AG08396 (cell line): Measurements from ENCODE around the gene AEBP1.

ENCODE experiments used
- DNase-seq: peaks from one replicate; pipeline ENCODE4 v3.0.0; 2012; ENCODE audit warnings: low spot score, mixed read lengths

Gene AEBP1

GRCh38 chr7:44067064-44067951 is 36.8 kb upstream of the AEBP1 start:
- DNase-seq = no peak

- no peak for DNase-seq
Measured at GRCh38 chr7:44068054-44068453, 36.1 kb upstream of the AEBP1 start.

DNA sequence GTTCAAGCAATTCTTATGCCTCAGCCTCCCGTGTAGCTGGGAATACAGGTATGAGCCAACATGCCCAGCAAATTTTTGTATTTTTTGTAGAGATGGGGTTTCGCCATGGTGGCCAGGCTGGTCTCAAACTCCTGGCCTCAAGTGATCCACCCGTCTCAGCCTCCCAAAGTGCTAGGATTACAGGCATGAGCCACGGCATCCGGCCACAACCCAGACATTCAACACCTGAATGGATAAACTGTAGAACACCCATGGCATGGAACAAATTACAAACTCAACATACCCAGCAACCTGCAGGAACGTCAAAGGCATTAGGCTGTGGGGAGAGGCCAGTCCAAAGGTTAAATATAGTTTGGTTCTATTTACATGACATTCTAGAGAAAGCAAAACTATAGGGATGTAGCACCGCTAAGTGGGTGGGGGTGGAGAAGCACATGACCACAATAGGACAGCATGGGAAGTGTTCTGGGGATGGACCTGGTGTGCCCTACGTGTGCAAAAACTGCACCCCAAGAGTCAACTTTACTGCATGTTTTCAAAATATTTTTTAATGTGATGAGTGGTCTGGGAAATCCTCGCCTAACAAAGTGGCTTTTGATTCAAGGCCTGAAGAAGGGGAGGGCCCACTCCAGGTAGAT is 32.3 kb upstream of the AEBP1 start:
- no peak for DNase-seq

GRCh38 chr7:44072364-44073231 is 31.5 kb upstream of the AEBP1 start:
- peak; percentile 88 for DNase-seq

- peak; percentile 63 for DNase-seq
Measured at GRCh38 chr7:44073664-44074348, 30.3 kb upstream of the AEBP1 start.

DNA sequence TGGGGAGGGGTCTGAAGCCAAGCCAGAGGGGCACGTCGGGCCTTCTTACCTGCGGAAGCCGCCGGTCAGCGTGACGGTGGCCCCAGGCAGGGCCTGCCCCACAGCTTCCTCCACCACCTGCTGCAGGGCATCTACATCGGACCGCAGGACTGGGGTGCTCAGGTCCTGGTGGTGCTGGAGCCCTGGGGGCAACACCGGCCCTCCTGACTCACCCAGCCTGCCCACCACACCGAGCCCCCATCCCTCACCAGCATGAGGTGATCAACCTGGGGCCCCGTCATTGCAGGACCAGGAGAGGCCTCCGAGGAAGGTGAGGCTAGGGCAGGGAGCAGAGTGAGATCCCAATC is 29.8 kb upstream of the AEBP1 start:
- DNase-seq = no peak

GRCh38 chr7:44075296-44076075 is 28.7 kb upstream of the AEBP1 start:
- no peak for DNase-seq

DNA sequence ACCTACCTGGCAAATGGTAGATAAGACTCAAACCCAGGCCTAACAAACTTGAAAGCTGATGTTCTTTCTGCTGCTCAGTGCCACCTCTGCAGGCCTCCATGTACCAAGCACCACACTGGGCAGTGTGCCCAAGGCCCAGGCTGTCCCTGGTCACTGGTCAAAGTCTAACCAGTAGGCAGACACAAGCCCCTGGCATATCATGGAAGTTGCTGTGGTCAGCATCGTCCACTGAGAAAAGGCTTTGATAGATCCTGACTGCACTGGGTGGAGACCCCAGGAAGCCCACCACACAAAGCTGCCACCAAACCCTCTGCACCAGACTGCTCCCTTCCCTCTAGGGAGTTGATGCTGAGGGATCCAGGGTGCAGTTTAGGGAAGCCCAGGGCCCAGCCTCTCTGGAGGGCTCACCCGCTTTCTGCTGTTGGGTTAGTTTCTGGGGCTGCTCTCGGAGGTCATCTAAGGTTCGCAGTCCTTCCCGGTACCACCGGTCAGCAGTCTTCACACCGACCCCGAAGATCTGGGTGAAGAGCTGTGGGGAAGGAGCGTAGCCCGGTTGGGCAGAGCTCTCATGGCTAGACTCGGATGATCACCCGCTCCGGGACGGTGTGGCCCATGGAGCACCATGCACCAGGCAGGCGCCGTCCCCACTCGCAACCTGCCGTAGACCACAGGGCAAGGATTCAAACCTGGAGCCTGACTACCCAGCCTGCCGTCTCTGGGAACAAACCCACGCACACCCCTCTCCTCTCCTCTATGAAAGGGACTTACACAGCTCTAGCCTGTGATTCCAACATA is 27.8 kb upstream of the AEBP1 start:
- DNase-seq = no peak

- no peak for DNase-seq
Measured at GRCh38 chr7:44077061-44077460, 27.1 kb upstream of the AEBP1 start.

GRCh38 chr7:44077681-44078091 is 26.5 kb upstream of the AEBP1 start:
- DNase-seq = no peak

DNA sequence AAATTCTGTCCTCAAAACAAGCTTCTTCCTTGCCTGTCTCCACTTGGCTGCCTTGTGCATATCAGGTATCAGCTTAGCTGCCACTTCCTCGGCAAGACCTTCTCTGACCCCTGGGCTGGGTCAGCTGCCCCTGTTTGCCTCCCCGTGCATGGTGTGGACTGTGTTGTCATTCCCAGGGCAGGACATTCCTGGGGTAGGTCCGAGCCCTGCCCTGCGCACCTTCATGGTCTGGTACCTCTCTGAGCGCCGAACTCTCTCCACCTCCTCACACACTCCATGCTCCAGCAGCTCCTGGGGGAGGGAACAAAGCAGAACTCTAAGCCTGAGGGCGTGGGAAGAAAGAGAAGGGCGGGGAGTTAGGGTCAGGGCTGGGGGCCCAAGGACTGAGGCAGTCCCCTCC is 25.6 kb upstream of the AEBP1 start:
- DNase-seq = no peak

- no peak for DNase-seq
Measured at GRCh38 chr7:44079331-44080021, 24.7 kb upstream of the AEBP1 start.

- no peak for DNase-seq
Measured at GRCh38 chr7:44080118-44080517, 24.0 kb upstream of the AEBP1 start.

- no peak for DNase-seq
Measured at GRCh38 chr7:44080686-44081265, 23.4 kb upstream of the AEBP1 start.

DNA sequence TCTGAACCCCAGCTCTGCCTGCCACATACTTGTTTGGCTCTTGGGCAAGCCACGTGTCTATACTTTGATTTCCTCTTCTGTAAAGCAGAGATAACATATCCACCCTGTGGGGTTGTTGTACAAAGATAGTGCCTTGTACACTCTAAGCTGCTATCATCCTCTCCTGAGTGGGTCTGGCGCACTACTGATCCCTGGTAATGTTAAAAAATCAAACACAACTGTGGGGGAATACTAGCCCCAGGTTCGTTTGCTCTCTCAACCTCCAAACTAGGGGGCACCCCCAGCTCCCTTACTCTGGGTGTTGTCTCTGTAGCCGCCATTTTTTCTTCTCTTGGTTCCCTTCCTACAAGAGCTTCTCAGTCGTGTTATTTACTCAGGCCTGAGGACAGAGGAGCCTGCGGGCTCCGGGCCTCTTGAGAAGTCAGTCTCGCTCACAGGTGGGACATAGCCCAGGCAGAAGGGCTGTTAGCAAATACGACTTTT is 22.8 kb upstream of the AEBP1 start:
- no peak for DNase-seq

DNA sequence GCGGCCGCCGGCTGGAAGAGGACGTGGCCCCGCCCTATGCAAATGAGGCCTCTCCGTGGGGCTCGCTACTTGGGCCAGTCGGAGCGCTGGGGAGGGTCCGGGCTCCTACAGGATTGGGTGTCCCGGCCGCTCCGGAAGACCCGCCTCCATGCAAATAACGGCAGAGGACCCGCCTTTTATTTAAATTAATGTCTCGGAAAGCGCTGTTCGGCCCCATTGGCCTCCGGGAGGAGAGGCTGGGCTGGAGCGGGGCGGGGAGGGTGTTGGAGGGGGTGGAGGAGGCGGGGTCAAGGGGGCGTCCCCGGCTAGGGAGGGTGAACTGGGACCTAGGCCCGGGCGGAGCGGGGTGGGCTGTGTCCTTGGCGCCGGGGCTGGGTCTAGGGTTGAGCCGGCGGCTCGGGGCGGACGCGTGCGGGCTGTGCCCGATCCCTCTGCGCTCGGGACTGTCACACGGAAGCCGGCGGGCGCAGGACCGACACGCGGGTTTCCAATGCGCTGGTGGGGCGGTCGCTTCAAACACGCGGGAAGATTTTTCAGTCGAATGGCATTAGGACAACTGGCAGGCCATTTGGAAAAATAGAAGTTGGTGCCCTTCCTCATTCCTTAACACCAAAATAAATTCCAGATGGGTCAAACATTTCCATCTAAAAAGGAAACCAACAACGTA is 21.5 kb upstream of the AEBP1 start:
- DNase-seq = peak; percentile 97

DNA sequence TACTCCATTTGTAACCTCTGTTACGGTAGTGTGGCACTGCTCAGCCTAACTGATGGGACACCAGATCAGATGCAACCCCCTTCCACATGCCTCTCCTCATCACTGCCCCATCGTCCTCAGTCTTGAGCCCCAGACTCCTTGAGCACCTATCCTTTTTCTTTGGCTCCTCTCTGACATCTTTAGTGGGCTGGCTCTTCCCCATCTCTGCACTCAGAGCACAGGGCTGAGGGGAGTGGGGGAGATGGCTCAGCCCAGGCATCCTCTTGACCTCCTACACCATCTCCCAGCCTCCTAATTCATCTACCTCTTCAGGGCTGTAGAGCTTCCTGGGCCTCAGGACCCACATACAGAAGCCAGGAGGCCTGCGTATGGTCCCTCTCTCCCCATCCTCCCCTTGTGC is 20.3 kb upstream of the AEBP1 start:
- no peak for DNase-seq

- DNase-seq = no peak
Measured at GRCh38 chr7:44084701-44085100, 19.4 kb upstream of the AEBP1 start.

DNA sequence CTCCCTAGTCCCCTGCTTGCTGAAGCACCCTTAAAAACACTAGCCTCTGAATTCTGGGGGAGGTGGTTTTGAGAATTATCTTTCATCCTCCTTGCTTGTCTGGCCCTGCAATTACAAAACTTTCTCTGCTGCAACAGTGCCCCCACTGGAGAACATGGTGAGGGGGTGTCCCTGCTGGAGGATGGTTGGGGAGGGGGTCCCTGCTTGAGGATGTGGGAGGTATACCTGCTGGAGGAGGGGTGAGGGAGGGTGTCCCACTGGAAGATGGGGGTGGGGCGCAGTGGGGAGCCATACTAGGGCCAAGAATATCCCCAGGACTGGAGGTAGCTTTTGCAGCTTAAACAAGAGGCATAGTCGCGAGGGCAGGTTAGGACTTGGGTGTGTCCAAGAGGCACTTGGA is 18.6 kb upstream of the AEBP1 start:
- DNase-seq = no peak
